LNCaP clone FGC (cell line): ENCODE data around the gene VAT1L.

Experiments
- DNase-seq: peaks from one replicate; pipeline ENCODE4 v3.0.0-alpha.2; 2011; ENCODE audit warnings: low read depth
- H3K4me3 ChIP-seq: 2 replicates; pipeline ENCODE4 v1.5.1; 2011; ENCODE audit warnings: mild to moderate bottlenecking, low read depth, low read length, control low read depth
- TF ChIP-seq, protein P1 (sequence below): IDR thresholded peaks from 2 replicates; pipeline ENCODE4 v1.5.1; 2012; ENCODE audit warnings: mild to moderate bottlenecking; ENCODE audit not compliant: control insufficient read depth, insufficient read depth; ENCODE audit errors: extremely low read depth

Gene VAT1L

DNA sequence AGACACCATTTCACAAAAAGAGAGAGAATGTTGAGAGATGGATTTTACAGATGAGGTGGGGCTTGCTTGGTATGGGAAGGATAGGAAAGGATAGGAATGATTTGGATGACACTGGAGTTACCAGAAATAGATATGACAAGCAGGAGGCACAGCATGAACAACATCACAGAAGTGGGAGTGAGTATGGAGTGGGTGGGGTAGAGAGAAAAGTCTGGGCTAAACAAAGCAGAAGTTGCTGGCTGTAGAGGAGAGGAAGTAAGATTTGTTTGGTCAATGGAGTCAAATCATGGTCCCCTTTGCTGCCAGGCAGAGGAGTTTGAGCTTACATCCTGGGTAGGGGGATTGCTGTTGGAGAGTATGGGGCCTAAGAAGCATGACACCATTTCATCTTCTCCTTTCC is 101.7 kb downstream of the VAT1L start:
- TF ChIP-seq, protein P1, sequence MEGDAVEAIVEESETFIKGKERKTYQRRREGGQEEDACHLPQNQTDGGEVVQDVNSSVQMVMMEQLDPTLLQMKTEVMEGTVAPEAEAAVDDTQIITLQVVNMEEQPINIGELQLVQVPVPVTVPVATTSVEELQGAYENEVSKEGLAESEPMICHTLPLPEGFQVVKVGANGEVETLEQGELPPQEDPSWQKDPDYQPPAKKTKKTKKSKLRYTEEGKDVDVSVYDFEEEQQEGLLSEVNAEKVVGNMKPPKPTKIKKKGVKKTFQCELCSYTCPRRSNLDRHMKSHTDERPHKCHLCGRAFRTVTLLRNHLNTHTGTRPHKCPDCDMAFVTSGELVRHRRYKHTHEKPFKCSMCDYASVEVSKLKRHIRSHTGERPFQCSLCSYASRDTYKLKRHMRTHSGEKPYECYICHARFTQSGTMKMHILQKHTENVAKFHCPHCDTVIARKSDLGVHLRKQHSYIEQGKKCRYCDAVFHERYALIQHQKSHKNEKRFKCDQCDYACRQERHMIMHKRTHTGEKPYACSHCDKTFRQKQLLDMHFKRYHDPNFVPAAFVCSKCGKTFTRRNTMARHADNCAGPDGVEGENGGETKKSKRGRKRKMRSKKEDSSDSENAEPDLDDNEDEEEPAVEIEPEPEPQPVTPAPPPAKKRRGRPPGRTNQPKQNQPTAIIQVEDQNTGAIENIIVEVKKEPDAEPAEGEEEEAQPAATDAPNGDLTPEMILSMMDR, result no peak
- no peak for DNase-seq
- H3K4me3 ChIP-seq, result no peak overlapping the region

DNA sequence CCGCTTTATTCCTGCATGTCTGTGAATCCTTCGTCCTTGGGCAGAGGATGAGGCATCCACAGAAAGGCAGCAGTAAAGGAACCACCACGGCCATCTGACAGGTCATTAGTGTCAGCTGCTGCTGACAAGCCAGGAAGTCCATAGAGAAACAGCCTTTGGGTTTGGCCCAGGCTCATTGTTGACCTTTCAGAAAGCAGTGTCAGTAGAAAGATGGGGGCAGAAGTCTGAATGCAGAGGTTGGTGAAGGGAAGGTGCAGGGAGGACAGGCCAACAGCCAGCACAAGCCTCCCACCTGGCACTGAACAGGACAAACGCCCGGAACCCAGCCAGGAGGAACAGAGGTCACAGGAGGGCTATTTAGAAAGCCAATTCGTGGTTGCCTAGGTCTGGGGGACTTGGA is 105.8 kb downstream of the VAT1L start:
- TF ChIP-seq, protein P1, result no peak
- no peak for DNase-seq
- H3K4me3 ChIP-seq, result no peak overlapping the region

DNA sequence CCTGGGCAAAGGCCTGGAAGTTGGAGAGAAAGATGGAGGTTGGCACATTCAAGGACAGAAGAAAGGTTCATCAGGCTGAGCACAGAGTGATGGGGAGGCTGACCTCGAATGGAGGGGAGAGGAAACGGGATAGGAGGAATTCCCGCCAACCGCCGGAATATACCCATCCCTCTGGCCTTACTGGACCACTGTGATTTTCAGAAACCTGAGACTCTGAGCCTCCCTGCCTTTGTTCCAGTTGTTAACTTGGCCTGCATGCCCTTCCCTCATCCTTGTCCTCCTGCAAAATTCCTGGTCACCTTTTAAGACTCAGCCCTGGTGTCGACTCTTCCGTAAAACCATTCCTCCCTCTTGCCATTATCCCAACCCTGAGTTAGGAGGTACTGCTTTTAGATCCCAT is 107.6 kb downstream of the VAT1L start:
- no peak overlapping the region for H3K4me3 ChIP-seq
- DNase-seq, result no peak
- TF ChIP-seq, protein P1, result no peak

DNA sequence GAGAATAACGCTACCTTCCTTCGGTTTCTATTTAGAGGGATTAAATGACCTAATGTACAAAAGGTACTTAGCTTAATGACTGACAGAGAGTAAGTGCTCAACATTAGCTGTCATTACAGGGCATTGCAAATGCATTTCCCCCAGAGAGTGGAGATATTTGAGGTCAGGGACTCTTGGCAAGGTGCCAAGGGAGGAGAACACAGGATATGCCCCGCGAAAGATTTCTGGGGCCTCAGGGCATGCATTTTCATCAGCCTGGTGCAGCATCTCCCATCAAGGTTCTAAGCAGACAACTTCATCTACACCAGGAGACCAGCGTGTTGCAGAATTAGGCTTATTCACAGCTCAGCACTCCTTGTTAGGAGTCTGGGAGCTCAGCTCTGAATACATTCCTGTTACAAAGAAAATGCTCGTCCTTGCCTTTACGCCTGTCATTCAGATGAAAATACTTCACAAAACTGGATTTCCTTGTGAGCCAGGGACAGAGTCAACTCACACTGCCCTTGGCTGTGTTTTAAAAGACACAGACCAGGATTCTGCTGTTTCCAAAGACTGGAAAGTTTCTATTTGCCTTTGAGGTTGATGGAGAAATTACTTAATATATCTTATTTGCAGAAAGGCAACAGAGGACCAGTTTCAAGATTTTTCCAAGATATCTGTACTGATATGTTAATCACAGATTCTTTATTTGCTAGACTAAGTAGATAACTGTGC is 108.2 kb downstream of the VAT1L start:
- TF ChIP-seq, protein P1, result no peak
- DNase-seq, result no peak
- no peak overlapping the region for H3K4me3 ChIP-seq

DNA sequence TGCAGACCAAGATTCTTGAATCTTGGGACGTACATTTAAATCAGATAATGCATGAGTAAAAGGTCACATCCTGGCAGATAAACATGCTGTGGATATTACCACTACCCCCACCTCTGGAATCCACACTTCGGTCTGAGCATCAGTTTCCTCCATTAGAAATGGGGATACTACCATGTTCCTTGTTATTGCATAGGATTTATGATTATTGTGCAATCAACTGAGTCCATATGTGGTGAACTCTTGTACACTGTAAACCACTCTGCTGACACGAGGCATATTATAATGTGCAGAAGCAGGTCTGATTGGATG is 108.7 kb downstream of the VAT1L start:
- no peak overlapping the region for H3K4me3 ChIP-seq
- TF ChIP-seq, protein P1, result no peak
- DNase-seq, result no peak

DNA sequence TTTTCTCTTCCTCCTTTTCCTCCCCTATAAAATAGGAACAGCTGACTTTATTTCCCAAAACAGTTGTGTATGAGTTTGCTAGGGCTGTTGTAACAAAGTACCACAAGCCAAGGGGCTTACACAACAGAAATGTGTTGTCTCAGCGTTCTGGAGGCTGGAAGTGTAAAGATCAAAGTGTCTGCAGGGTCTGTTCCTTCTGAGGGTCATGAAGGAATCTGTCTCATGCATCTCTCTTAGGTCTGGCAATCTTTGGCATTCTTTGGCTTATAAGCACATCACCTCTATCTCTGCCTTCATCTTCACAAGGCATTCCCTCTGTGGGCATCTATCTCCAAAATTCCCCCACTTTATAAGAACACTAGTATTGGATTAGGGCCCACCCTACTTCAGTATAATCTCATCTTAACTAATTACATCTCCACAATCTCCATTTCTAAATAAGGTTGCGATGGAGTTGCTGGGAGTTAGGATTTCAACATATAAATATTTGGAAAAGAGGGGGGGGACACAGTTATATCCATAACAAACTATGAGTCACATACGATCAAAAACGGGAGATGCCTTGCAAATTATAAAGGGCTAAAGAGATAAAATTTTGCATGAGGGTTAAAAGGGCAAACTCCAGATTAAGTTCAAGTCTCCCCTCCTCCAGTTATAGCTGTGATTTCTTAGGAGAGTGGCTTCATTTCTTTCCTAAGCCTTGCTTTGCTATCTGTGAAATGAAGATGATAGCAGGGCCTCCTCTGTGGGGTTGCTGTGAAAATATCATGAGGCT is 109.7 kb downstream of the VAT1L start:
- H3K4me3 ChIP-seq, result no peak overlapping the region
- no peak for DNase-seq
- TF ChIP-seq, protein P1, result no peak
